CD4-positive, alpha-beta T cell (primary cell): ENCODE results near the gene GRM5. TPM values are rescaled to one million over a fixed set of nuclear protein-coding genes. Genes with fewer than 3 reads are reported as not detected.

Source experiments
- ATAC-seq: fragments of 200-7000 bp; cut with Tn5 transposase; one replicate; pipeline ENCODE4 v1.10.0; 2022; ENCODE audit warnings: mild to moderate bottlenecking; ENCODE audit not compliant: poor library complexity
- CTCF ChIA-PET: fragments of 350-600 bp; sonication (Branson Sonifier 250); formaldehyde crosslinking; loops from one replicate; lab custom pipeline; 2021; ENCODE audit warnings: antibody characterized with exemption, inconsistent platforms; lab: Charles Lee
- POLR2A ChIA-PET: fragments of 350-600 bp; sonication (Branson Sonifier 250); formaldehyde crosslinking; loops from one replicate; lab custom pipeline; 2021; ENCODE audit warnings: antibody characterized with exemption, inconsistent platforms; lab: Charles Lee
- DNase-seq, 14 experiments: peaks; one replicate each; pipeline ENCODE4 v3.0.0-alpha.2; 2013 to 2020; ENCODE audit warnings: mixed read lengths in 2 of 14
- H3K27ac ChIP-seq, 2 donors: one replicate each; pipeline versions ENCODE4 v1.5.1 to v1.7.0; 2013; ENCODE audit warnings: low read length in 2 of 2, low read depth in 1 of 2, mild to moderate bottlenecking in 1 of 2
- H3K27me3 ChIP-seq, 2 experiments: 1 replicate in 1 of 2; 2 replicates in 1 of 2; pipeline versions ENCODE4 v1.6.1 to v1.7.0; 2013; ENCODE audit warnings: low read length in 2 of 2, control low read depth in 1 of 2, mild to moderate bottlenecking in 1 of 2, moderate library complexity in 1 of 2; ENCODE audit not compliant: insufficient read depth in 2 of 2, control insufficient read depth in 1 of 2
- H3K36me3 ChIP-seq: one replicate; pipeline ENCODE4 v1.6.1; 2013; ENCODE audit warnings: low read length, control low read depth; ENCODE audit not compliant: insufficient read depth
- H3K4me1 ChIP-seq: one replicate; pipeline ENCODE4 v1.6.1; 2013; ENCODE audit warnings: low read length, control low read depth; ENCODE audit not compliant: insufficient read depth
- H3K4me3 ChIP-seq: one replicate; pipeline ENCODE4 v1.5.1; 2013; ENCODE audit warnings: mild to moderate bottlenecking, low read length, moderate library complexity
- H3K9me3 ChIP-seq, 2 experiments: 1 replicate in 1 of 2; 2 replicates in 1 of 2; pipeline versions ENCODE4 v1.6.1 to v1.7.0; 2013; ENCODE audit warnings: low read length in 2 of 2, mild to moderate bottlenecking in 2 of 2, control low read depth in 1 of 2, moderate library complexity in 1 of 2; ENCODE audit not compliant: control insufficient read depth in 1 of 2, insufficient read depth in 1 of 2
- H3K27ac Mint-ChIP-seq: one replicate; pipeline ENCODE4 v1.8.0; 2020; ENCODE audit warnings: mixed read lengths
- H3K27me3 Mint-ChIP-seq: one replicate; pipeline ENCODE4 v1.8.0; 2021; ENCODE audit warnings: mixed read lengths
- H3K36me3 Mint-ChIP-seq: one replicate; pipeline ENCODE4 v1.8.0; 2021; ENCODE audit warnings: low read depth, mixed read lengths
- H3K4me1 Mint-ChIP-seq: one replicate; pipeline ENCODE4 v1.8.0; 2021; ENCODE audit warnings: low read depth, mixed read lengths
- H3K4me3 Mint-ChIP-seq: one replicate; pipeline ENCODE4 v1.8.0; 2020; ENCODE audit warnings: mild to moderate bottlenecking, mixed read lengths
- H3K9me3 Mint-ChIP-seq: one replicate; pipeline ENCODE4 v1.8.0; 2020; ENCODE audit warnings: mixed read lengths
- CTCF ChIP-seq: fragments of 200-600 bp; IDR thresholded peaks from one replicate; pipeline ENCODE4 v1.8.0; 2022; ENCODE audit warnings: antibody characterized with exemption, mild to moderate bottlenecking
- intact Hi-C, 2 experiments: fragments of 100-400 bp; cut with DNase I in 1 of 2; cut with micrococcal nuclease in 1 of 2; formaldehyde crosslinking; loops; one replicate each; pipeline versions ENCODE4 v1.15.1 to v1.9.0; 2023 to 2025; cut with DNase I, micrococcal nuclease
- total RNA-seq, 174 experiments: library from RNA in 2 of 174; stranded (reverse) in 2 of 174; gene quantifications; one replicate each; pipeline ENCODE4 v1.2.3 and lab custom pipeline; 2021 to 2026

GRM5 gene
- total RNA-seq, 2 experiments from 2014 or later = not detected

GRCh38 chr11:88501541-88501940 is 564.2 kb downstream of the GRM5 start:
- Mint-ChIP-seq H3K36me3 (no peaks in the 10 kb centered on the region), H3K9me3 (no peaks in the 10 kb centered on the region), H3K27me3 (peaks cover 20% of the 10 kb centered on the region), H3K4me1 (no peaks in the 10 kb centered on the region), H3K4me3 (no peak overlapping the region), H3K27ac (no peak overlapping the region)
- DNase-seq (no peak), ATAC-seq (no peak)
- Histone ChIP-seq H3K36me3 (no peaks in the 10 kb centered on the region), H3K9me3 (no peaks in the 10 kb centered on the region), H3K27ac (no peak overlapping the region), H3K27me3 (peaks cover 0 to 6% of the 10 kb centered on the region in 2 experiments), H3K4me3 (no peak overlapping the region), H3K4me1 (no peaks in the 10 kb centered on the region)
- TF ChIP-seq CTCF = no peak
- CTCF ChIA-PET = interaction anchor here (1.7 kb wide), 1 partner anchor 23 kb away, joined by 3 read pairs; no protein-coding TSS in a partner anchor
- intact Hi-C loops = no loop called here
- POLR2A ChIA-PET = no interaction called here

GRCh38 chr11:88495836-88496235 is 569.9 kb downstream of the GRM5 start:
- DNase-seq (no peak), ATAC-seq (no peak)
- Mint-ChIP-seq H3K4me1 (no peaks in the 10 kb centered on the region), H3K27ac (no peak overlapping the region), H3K9me3 (peaks cover 3% of the 10 kb centered on the region), H3K36me3 (no peaks in the 10 kb centered on the region), H3K27me3 (peaks cover under 1% of the 10 kb centered on the region), H3K4me3 (no peak overlapping the region)
- POLR2A ChIA-PET = no interaction called here
- intact Hi-C loops = no loop called here
- no peaks in the 10 kb centered on the region for H3K4me1 ChIP-seq
- H3K9me3 ChIP-seq = no peaks in the 10 kb centered on the region
- H3K36me3 ChIP-seq = no peaks in the 10 kb centered on the region
- CTCF ChIA-PET = no interaction called here
- H3K4me3 ChIP-seq = no peak overlapping the region
- no peaks in the 10 kb centered on the region for H3K27me3 ChIP-seq
- no peak overlapping the region for H3K27ac ChIP-seq
- no peak for TF ChIP-seq CTCF

GRCh38 chr11:88494848-88495247 is 570.9 kb downstream of the GRM5 start:
- Histone ChIP-seq H3K27me3 (no peaks in the 10 kb centered on the region), H3K4me3 (no peak overlapping the region), H3K27ac (no peak overlapping the region), H3K36me3 (no peaks in the 10 kb centered on the region), H3K9me3 (no peaks in the 10 kb centered on the region), H3K4me1 (no peaks in the 10 kb centered on the region)
- H3K4me3 Mint-ChIP-seq = no peak overlapping the region
- H3K27ac Mint-ChIP-seq = no peak overlapping the region
- ATAC-seq (no peak), DNase-seq (no peak)
- H3K27me3 Mint-ChIP-seq = no peaks in the 10 kb centered on the region
- peaks cover 3% of the 10 kb centered on the region for H3K9me3 Mint-ChIP-seq
- ChIA-PET CTCF (no interaction called here), POLR2A (no interaction called here)
- no peaks in the 10 kb centered on the region for H3K36me3 Mint-ChIP-seq
- intact Hi-C loops = no loop called here
- H3K4me1 Mint-ChIP-seq = no peaks in the 10 kb centered on the region
- no peak for TF ChIP-seq CTCF
